GOT3 (cell line): ENCODE results near the gene MYO1F.

ENCODE experiments used
- DNase-seq: peaks from one replicate; lab custom pipeline; 2025; ENCODE audit warnings: mixed read lengths; lab: John Stamatoyannopoulos, UW

MYO1F gene

GRCh38 chr19:8491574-8491973, 85.7 kb downstream of the MYO1F start:
- no peak for DNase-seq

- DNase-seq: no peak
These were observed 86.4 kb downstream of the MYO1F start for GRCh38 chr19:8490873-8491272.

- DNase-seq: no peak
These were observed 86.9 kb downstream of the MYO1F start for GRCh38 chr19:8490395-8490760.

GRCh38 chr19:8489561-8490394, 87.5 kb downstream of the MYO1F start:
- no peak for DNase-seq

GRCh38 chr19:8488365-8488764, 88.9 kb downstream of the MYO1F start:
- no peak for DNase-seq

GRCh38 chr19:8487137-8487851, 89.9 kb downstream of the MYO1F start:
- no peak for DNase-seq

GRCh38 chr19:8486661-8487136, 90.5 kb downstream of the MYO1F start:
- DNase-seq: no peak

- no peak for DNase-seq
These were observed 91.5 kb downstream of the MYO1F start for GRCh38 chr19:8485561-8486371.

GRCh38 chr19:8484331-8484894, 92.8 kb downstream of the MYO1F start:
- no peak for DNase-seq

- DNase-seq: no peak
These were observed 94.1 kb downstream of the MYO1F start for GRCh38 chr19:8483165-8483564.

- DNase-seq: no peak
These were observed 94.5 kb downstream of the MYO1F start for GRCh38 chr19:8482696-8483095.

- DNase-seq: no peak
These were observed 95.6 kb downstream of the MYO1F start for GRCh38 chr19:8481616-8482015.

GRCh38 chr19:8481201-8481600, 96.0 kb downstream of the MYO1F start:
- no peak for DNase-seq

- DNase-seq: no peak
These were observed 98.6 kb downstream of the MYO1F start for GRCh38 chr19:8478598-8478997.

GRCh38 chr19:8477889-8478288, 99.4 kb downstream of the MYO1F start:
- no peak for DNase-seq

GRCh38 chr19:8476524-8476923, 100.7 kb downstream of the MYO1F start:
- no peak for DNase-seq

- DNase-seq: no peak
These were observed 102.2 kb downstream of the MYO1F start for GRCh38 chr19:8475005-8475404.

- no peak for DNase-seq
These were observed 103.4 kb downstream of the MYO1F start for GRCh38 chr19:8473648-8474476.
